Left renal cortex interstitium (tissue), 4 donors: ENCODE measurements around the gene ACTMAP. TPM values are rescaled to one million over a fixed set of nuclear protein-coding genes. Genes with fewer than 3 reads are reported as not detected.

ENCODE experiments used
- DNase-seq, 4 donors: peaks; one replicate each; pipeline ENCODE4 v3.0.0-alpha.2; 2013; ENCODE audit warnings: low read depth in 4 of 4, low spot score in 2 of 4, missing footprints in 1 of 4
- polyA plus RNA-seq, 4 donors: library from polyadenylated mRNA; unstranded; fragments of 120-200 nt; gene quantifications; one replicate each; pipeline ENCODE4 v1.2.1, GENCODE V29; 2013; ENCODE audit not compliant: insufficient read length in 4 of 4

ACTMAP gene
- polyA plus RNA-seq, 4 donors, result 10.3 to 21.1 (median 15.8) TPM

- DNase-seq, result no peak
These were observed 28.2 kb downstream of the ACTMAP start for GRCh38 chr19:40721936-40722661.

GRCh38 chr19:40721140-40721486, 29.2 kb downstream of the ACTMAP start:
- no peak for DNase-seq

- DNase-seq, result no peak
These were observed 30.8 kb downstream of the ACTMAP start for GRCh38 chr19:40719414-40719894.

DNA sequence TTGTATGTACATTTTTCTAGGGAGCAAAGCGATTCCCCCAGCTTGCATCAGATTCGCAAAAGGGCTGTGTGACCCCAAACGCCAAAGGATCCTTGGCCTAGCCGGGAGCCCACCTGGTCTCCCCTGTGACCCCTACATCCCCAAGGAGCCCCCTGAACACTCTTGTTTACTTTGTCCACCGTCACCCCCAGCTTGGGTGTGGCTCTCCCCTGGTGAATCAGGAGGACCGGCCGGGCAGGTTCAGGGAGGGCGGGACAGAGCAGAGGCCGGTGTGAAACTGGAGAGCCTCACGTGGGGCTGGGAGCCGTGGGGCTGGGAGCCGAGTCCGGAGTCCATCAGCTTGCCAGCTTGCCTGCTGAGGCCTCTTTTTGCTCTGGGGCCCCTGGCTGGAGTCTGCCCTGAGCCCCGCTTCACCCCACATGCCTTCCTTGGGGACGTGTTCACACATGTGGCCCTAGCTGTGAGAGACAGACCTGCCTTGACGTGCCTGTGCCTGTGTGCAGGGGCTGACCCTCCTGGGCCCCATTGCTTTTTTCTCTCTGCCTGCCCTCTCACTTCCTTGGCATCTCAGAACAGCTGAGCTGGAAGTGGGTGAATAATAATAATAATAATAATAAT, 31.4 kb downstream of the ACTMAP start:
- no peak for DNase-seq

- DNase-seq, result no peak
These were observed 32.1 kb downstream of the ACTMAP start for GRCh38 chr19:40717880-40718773.

- no peak for DNase-seq
These were observed 32.9 kb downstream of the ACTMAP start for GRCh38 chr19:40717325-40717879.

DNA sequence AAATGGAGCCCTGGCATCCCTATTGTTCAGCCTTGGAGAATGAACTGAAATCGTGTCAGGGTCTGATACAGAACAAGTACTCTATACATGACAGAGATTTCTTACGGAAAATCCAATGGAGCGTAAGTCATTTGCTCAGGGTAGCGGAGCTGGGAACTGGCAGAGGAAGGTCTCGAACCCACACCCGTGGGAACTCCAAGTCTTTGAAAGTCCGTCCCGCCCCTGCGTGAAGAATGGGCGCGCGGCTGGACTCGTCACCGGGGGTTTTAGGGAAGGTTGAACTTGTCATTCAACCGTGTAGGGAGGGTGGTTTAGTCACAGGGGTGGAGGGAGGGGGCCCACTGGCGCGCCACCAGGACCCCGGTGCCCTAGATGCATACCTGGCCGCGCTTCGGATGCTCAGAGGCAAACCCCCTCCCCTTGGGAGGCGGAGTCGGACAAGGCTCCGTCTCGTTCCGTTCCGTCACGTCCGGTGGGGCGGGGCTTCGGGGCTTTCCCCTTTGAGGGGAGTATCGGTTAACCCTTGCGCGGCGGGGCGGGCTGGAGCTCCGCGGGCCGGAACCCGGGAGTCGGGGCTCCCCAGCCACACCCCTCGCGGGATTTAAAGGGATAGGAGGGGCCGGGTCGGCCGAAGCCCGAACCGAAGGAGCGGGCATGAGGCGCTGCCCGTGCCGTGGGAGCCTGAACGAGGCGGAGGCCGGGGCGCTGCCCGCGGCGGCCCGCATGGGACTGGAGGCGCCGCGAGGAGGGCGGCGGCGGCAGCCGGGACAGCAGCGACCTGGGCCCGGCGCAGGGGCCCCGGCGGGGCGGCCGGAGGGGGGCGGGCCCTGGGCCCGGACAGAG, 33.6 kb downstream of the ACTMAP start, which contains the start of the genes COQ8B and ITPKC:
Gene COQ8B, minus strand, starts transcription at position 405 of the 843 bp plus-strand sequence. CDS start 2,254 bp downstream, outside the sequence.
Gene ITPKC, plus strand, starts transcription at position 631 of the 843 bp plus-strand sequence. Its CDS starts 24 bp downstream, at position 655.
- DNase-seq, result peak; percentile 91 to 99 (median 98)

DNA sequence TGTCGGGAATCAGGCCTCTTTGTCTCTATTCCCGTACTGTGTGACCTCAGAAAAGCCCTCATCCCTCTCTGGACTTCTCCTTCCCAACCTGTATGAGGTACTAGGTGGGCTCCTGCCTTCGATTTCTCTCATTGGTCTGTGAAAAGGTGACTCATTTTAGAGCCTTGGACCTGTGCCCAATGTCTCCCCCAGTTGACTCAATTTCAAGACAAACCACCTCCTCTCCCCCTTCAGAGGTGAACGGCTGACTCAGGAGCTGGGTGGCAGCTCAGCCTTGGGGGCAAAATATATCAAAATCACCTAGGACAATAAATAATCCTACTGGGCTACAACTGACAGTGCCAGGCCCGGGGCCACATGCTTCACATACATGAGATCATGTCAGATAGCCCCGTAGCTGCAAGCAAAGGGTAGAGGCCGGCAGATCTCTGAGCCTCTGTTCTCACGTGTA, 34.2 kb downstream of the ACTMAP start:
- DNase-seq, result no peak

DNA sequence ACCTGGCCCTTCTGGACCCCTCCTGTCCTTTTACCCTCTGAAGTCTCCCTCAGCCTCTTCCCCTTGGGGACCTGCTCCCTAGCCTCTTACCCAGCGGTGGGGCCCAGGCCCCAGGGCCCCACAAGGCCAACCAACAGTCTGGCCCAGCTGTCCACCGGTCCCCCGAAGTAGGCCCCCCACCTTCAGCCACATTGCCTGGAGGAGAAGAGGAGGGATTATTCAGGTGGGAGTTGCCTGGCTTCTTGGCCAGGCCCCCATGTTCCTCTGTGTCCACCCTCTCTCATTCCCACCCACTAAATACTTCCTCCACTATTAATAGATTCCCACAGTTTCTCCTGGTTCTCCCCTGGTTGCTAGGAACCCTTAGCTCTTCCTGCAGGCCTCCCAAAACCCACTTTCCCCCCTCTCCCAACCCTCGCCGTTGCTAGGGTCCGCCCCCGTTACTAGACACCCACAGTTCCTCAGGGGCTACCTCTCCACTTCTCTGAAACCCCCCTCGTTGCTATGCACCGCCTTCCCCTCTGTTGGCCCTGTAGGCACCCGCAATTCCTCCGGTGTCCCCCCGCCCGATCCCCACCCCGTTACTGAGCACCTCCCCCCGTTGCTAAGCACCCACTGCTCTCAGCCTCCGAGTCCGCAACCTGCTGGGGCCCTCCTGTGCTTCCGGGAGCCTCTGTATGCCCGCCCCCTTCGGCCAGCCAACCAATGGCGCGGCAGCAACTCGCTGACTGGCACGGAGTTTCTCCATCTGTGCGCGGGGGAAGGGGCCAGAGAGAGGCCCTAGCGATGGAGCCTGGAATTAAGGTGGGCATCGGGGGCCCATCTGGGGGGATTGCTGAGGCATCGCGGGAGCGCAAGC, 35.6 kb downstream of the ACTMAP start:
- peak; percentile 84 to 92 (median 84) for DNase-seq

DNA sequence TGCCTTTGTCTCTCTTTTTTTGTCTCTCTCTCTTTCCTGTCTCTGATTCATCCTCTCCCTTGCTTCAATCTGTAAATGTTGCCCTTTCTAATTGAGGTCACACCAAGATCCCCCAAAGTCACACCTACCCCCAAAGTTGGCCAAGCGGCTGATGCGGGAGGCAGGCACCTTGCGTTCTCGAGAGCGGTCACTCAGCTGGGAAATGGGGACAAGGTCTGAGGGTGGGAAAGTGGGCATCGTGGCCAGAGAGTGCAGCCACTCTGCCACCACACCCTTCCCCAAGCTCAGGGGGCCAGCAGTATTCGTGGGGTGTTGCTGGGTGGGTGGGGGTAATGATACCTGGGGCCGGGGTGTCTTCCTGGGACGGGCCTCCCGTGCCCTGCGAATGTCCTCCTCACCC, 36.3 kb downstream of the ACTMAP start:
- no peak for DNase-seq

DNA sequence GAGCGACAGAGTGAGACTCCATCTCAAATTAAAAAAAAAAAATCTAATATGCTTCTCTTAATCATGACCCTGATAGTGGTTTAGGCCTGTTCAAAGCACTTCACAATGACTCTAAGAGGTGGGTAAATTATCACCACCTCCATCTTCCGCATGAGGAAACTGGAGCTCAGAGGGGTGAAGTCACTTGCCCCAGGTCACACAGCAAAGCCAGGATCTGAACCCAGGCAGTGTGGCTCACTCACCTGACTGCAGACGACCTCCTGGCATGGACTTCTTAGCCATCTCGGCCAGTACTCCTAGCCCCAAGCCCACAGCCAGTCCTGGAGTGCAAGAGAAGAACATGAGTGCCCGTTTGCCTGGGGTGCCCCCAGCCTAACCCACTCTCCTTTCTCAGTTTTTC, 40.5 kb downstream of the ACTMAP start:
- no peak for DNase-seq

GRCh38 chr19:40707615-40708014, 42.7 kb downstream of the ACTMAP start:
- no peak for DNase-seq

GRCh38 chr19:40705950-40706619, 44.2 kb downstream of the ACTMAP start:
- DNase-seq, result no peak

- DNase-seq, result no peak
These were observed 45.0 kb downstream of the ACTMAP start for GRCh38 chr19:40705362-40705651.

- DNase-seq, result no peak
These were observed 45.6 kb downstream of the ACTMAP start for GRCh38 chr19:40704491-40705361.

GRCh38 chr19:40703029-40703755, 47.1 kb downstream of the ACTMAP start:
- no peak for DNase-seq
